CD4-positive, alpha-beta T cell treated with Interleukin-2 at 100 ng/mL for 4 hours (primary cell): ENCODE results near the gene ZNF512B.
A peak's percentile ranks its signal among the peaks of the same experiment; 100 is the strongest.

Experiments
- DNase-seq: peaks from one replicate; pipeline ENCODE4 v3.0.0-alpha.2; 2020; ENCODE audit warnings: low spot score

The ZNF512B gene, protein sequence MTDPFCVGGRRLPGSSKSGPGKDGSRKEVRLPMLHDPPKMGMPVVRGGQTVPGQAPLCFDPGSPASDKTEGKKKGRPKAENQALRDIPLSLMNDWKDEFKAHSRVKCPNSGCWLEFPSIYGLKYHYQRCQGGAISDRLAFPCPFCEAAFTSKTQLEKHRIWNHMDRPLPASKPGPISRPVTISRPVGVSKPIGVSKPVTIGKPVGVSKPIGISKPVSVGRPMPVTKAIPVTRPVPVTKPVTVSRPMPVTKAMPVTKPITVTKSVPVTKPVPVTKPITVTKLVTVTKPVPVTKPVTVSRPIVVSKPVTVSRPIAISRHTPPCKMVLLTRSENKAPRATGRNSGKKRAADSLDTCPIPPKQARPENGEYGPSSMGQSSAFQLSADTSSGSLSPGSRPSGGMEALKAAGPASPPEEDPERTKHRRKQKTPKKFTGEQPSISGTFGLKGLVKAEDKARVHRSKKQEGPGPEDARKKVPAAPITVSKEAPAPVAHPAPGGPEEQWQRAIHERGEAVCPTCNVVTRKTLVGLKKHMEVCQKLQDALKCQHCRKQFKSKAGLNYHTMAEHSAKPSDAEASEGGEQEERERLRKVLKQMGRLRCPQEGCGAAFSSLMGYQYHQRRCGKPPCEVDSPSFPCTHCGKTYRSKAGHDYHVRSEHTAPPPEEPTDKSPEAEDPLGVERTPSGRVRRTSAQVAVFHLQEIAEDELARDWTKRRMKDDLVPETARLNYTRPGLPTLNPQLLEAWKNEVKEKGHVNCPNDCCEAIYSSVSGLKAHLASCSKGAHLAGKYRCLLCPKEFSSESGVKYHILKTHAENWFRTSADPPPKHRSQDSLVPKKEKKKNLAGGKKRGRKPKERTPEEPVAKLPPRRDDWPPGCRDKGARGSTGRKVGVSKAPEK

DNA sequence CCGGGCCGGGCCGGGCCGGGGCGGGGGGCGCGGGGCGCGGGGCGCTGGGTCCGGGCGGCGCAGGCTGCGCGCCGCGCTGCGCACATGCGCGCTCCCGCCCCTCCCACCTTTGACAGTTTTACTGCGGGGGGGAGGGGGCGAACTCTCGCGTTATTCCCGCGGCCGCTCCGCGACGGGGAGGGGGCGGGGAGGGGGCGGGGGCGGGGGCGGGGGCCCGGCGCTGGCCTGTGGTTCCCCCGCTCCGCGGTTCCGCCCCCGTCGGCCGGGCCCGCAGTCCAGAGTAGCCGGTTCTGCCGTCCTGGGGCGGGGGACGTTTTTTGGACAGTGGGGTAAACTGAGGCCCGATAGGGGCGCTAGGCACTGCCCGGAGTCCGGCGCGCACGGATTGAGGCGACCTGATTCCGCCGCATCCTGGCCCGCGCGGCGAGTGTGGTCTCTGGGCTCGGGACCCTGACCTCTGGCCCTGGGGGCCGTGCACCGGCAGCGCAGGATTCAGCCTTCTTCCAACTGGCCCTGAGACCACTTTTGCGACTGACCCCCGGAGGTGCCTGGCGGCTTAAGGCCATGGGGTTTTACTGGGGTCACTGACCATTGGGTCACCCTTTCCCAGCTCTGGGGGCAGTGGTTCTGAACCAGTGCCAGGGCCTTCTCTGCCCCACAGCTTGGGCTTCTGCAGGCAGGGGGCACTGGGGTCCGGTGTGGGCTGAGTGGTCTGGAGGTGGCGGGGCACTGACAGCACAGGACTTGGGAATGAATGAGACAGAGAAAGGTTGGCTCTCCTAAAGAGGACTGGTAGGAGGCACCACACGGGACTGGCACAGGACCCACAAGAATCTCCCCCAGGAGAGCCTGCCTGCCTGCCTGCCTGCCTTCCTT, at the start of gene ZNF512B:
ZNF512B (minus strand) TSS at position 93 of the 876 bp plus-strand sequence. CDS start 1,980 bp downstream, outside the sequence.
- DNase-seq = peak; percentile 61

DNA sequence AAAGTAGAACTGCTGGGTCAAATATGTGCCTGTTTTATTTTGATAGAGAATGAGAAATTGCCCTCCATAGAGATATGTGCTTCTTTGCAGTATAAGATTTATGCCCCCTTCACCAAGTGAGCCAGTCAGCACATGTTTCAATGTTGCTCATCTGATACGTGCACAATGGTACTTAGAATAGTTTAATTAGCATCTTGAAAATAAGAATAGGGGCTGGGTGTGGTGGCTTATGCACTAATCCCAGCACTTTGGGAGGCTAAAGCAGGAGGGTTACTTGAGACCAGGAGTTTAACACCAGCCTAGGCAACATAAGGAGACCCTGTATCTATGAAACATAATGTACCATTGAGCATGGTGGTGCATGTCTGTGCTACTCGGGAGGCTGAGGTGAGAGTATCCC, 45.9 kb upstream of the ZNF512B start:
- no peak for DNase-seq

DNA sequence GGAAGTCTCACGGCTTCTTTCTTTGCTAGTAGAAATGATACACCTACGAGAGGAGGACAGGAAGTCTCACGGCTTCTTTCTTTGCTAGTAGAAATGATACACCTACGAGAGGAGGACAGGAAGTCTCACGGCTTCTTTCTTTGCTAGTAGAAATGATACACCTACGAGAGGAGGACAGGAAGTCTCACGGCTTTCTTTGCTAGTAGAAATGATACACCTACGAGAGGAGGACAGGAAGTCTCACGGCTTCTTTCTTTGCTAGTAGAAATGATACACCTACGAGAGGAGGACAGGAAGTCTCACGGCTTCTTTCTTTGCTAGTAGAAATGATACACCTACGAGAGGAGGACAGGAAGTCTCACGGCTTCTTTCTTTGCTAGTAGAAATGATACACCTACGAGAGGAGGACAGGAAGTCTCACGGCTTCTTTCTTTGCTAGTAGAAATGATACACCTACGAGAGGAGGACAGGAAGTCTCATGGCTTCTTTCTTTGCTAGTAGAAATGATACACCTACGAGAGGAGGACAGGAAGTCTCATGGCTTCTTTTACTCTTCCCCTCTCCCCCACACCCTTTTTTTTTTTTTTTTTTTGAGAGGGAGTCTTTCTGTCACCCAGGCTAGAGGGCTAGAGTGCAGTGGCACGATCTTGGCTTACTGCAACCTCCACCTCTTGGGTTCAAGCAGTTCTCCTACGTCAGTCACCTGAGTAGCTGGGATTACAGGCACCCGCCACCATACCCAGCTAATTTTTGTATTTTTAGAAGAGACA, 42.8 kb upstream of the ZNF512B start:
- DNase-seq = peak; percentile 37

DNA sequence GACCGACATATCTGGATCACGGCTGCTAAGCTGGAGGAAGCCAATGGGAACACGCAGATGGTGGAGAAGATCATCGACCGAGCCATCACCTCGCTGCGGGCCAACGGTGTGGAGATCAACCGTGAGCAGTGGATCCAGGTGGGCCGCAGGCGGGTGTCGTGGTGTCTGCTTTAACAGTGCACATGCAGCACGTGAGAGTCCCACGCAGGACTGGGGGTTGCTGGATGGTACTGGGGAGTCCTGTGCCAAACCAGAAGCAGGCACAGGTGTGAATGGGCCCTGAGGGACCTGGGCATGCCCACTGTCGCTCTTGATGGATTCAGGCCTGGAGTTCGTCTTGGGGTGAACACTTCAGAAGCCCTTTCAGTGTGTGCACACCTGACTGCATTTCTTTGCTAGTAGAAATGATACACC, 41.6 kb upstream of the ZNF512B start:
- no peak for DNase-seq

DNA sequence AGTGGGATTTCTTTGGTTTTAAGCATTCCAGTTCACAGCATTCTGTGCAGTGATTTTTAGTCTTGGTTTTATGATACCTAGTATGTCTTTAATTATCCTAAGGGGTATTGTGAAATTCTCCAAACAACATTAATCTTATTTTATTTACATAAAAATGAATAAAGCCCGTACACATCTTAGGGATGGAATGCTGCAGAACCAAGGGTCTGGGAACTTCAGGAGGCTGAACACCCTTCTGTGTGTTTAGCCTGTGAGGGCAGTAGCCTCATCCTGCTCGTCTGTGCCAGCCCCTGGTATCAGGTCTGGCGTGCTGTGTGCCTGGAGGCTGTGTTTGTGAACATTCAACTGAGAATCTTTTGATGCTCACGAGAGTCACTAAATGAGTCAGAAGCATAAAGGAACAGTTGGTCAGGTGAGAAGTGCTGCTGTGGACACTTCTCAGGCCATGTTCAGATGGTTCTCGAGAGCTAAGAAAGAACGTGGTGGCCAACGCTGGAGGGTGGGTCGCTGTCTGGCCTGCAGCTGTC, 41.0 kb upstream of the ZNF512B start:
- DNase-seq = no peak

DNA sequence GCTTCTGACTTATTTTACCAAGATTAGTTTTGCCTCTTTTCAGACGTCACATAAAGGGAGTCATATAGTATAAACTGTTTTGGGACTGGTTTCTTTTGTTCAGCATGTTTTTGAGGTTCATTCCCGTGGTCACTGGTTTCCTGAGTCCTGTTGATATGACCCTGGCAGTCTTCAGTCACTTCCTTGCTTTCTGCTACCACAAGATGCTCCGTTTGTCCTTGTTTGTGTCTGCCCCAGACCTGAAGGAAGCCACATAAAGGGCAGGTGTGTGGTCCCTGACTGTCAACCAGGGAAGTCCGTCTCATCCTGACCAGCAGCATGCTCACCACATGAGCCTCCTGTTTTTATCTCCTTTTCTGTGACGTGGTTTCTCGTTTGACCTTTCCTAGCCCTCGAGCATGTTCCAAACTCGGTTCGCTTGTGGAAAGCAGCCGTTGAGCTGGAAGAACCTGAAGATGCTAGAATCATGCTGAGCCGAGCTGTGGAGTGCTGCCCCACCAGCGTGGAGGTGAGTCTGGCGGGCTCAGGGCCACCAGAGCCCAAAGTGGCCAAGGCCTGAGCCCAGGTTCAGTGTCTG, 40.2 kb upstream of the ZNF512B start:
- no peak for DNase-seq

DNA sequence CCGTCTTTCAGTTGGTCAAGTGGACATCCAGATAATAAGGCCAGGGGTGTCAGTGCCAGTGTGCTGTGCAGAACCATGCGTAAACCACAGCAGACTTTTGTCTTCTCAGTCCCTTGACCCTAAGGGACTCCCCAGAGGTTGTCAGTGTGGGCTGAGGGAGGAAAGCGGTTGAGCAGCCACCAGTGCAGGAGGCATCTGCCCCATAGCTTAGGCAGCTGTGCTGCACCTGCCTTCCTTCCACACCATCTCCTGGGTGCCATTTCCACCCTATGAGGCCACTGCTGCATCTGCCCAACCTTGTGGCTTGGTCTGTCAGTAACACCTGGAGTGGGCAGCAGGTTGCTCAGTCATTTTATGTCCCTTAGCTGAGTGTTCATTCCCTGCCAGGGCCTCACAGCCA, 37.2 kb upstream of the ZNF512B start:
- no peak for DNase-seq

DNA sequence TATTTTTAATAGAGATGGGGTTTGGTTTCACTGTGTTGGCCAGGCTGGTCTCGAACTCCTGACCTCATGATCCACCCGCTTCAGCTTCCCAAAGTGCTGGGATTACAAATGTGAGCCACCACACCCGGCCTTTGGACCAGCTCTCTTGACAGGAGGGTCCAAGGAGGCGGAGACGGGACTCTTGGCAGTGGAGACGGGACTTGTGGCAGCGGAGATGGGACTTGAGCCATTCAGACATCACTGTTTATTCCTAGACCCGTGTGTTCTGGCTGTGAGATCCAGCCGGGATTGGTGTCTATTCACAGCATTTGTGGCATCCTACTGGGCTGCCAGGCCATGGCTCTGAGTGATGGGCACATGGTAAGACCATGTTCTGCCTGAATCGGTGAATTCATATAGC, 36.8 kb upstream of the ZNF512B start:
- DNase-seq = no peak

DNA sequence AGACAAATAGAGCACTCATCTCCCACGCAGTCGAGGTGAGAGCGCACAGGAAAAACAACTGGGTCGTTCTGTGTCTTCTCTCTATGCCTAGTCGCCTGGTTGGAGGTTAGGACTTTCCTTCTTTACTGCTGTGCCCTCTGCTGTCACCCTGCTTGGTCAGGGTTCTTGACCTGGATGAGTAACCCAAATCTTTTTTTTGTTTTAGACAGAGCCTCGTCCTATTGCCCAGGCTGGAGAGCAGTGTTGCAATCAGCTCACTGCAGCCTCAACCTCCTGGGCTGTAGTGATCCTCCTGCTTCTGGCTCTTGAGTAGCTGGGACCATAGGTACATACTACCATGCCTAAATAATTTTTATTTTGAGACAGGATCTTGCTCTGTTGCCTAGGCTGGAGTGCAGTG, 35.7 kb upstream of the ZNF512B start:
- no peak for DNase-seq

DNA sequence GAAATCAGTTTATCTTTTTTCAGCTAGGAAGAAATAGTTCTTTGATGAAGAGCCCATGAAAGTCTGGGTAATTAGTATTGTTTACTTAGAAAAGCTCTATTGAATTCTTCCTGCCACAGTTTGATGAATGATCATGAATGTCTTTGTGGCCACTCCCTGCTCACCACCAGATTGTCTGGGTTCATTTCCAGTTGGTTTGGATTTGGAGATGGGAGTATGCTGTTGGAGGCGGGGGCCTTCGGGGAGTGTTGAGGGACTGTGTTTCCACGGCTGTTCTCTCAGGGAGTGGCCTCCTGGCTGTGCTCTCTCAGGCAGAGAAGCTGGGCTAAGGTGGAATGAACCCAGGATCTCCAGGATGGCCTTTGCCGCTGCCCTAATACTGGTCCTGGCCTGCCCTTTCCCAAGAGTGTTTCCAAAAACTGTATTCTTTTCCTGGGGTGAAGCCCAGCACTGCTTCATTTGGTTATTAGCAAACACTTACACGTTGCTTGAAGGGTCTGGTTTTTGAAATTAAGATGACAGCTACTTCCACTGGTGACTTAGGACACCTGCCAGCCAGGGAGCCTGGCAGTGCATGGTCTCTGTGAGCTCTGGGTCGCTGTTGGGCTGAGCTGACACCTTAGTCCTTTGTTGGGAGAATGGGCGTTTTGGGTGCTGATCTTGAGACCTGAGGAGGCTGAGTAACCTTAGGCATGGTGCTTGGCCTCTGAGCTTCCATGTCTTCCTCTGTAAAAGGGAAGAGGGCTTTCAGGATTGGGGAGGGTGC, 34.4 kb upstream of the ZNF512B start:
- DNase-seq = no peak

DNA sequence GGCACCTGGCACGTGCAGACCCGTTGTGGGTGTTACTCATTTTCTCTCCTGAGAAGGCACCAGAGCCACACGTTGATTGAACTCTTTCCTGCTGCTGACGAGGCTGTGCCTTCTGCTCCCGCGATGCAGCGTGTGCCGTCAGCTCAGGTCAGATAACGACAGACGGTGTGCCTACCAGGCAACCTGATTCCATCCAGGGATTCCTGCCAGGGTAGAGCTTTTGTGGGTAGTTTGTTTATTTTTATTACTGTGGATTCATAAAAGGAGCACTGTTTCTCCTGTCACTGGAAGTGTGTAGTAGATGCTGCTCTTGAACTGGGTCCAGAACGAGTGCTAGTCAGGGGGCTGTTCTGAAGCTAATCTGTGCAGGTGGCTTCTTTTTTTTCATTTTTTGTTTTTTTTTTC, 31.9 kb upstream of the ZNF512B start:
- DNase-seq = no peak

DNA sequence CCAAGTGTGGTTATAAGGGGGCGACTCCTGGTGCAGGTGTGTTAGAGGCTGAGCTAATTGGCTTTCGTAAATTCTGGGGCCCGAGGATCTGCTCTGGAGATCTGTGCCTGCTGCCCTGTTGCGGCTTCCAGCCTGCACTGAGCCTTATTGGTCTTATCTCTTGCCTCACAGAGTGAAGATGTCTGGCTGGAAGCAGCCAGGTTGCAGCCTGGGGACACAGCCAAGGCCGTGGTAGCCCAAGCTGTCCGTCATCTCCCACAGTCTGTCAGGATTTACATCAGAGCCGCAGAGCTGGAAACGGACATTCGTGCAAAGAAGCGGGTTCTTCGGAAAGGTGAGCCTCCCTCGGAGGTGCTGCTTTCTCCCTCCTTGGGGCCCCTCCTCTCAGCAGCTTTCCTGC, 31.2 kb upstream of the ZNF512B start:
- no peak for DNase-seq

DNA sequence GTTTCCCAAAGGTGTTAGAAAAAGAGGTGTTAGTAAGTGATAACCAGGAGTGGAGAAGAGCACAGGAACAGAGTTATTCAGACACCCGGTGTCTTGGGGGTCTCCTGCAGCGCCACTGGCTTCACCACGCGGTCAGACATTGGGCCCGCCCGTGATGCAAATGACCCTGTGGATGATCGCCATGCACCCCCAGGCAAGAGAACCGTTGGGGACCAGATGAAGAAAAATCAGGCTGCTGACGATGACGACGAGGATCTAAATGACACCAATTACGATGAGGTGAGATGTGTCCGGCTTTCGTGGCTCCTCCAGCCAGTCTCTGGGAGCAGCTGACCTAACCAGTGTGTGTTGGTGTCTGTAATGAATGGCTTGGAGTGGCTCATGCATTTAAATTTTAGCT, 13.2 kb upstream of the ZNF512B start:
- DNase-seq = no peak

DNA sequence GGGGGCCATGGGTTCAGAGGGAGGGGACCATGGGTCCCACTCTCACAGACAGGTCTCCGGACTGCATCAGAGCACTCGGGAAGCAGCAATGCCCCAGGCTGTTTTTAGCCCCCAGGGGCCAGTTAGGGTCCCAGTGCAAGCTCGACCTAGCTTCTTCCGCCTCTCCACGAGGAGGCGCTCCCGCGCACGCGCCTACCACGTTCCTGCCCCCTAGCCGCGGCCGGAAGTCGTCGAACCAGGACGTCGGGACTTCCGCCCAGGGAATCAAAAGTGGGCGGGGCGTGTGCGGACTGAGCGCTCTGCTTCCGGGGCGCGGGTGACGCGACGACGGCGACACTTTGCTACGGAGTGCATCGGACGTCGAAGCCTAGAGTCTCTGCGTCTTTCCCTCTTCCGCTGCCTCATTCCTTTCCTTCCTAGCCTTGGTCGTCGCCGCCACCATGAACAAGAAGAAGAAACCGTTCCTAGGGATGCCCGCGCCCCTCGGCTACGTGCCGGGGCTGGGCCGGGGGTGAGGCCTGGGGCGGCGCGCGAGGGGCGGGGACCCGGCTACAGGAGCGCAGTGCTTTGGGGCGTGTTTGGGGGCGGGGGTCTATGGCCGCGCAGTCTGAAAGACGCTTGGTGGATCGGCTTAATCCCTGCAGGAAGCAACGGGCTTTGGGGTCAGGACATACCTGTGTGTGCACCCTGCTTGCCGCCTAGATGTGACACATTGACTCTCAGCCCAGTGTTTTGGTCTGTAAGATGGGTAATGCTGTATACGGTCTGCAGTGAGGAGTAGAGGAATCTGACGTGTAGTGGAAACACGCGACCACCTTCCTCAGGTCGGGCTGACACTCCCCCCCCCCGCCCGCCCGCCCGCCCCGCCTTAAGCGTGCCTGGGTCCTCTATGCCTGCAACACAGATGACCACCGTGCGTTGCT, 11.3 kb upstream of the ZNF512B start, which contains the start of gene PRPF6:
PRPF6 (plus strand) TSS at position 327 of the 923 bp plus-strand sequence; CDS start at position 441, 114 bp downstream.
- peak; percentile 94 for DNase-seq

DNA sequence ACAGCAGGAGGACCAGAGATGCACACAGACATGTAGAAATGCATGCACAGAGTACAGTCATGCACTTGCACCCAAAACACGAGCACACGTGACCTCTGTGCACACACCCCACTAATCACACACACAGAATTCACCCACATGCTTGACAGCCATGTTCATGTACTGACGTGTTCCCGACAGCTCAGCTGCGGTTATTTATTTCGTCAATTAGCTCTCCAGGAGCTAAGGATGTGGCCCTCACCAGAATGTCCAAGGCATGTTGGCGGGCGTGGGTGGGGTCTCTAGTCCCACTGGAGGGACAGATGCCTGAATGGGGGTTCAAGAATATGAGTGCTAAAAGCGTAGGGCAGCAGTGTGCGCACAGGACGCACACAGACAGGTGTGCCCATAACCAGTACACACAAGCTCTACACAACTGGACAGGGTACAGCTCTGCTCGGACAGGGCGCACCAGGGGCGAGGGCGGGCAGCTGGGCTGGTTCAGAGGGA, 10.6 kb upstream of the ZNF512B start:
- DNase-seq = peak; percentile 50

DNA sequence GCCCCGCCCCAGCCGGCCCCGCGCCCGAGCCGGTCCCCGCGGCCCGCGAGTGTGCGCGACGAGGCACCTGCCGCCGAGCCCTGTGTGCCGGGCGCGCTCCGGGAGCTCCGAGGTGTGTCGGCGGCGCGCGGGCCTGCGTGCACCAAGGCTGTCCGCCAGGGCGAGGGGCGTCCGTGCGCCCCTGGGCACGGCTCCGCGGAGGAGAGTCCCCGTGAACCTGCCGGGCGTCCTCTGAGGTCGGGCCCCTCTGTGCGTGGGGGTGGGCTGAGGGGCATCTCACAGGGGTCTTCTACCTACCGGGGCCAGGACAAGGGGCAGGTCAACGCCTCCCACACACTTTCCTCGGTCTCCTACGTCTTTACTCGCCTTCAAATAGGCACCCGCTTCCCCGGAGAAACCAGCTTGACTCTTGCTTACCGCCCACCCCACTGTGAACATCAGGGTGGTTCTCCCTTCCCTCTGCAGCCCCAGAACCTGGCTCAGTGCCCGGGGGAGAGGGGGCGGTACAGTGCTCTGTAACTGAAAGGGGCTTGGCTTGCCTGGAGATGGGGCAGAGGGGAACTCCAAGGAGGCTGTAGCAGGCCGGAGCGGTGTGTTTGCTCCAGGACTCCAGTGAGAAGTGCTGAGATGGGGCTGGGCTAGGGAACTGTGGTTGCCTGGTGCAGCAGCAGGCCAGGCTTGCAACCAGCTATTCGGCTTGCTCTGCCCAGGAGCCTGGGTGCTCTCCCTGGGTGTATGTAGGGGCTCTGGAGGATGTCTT, 10.0 kb upstream of the ZNF512B start, which contains the start of gene SAMD10:
SAMD10 (minus strand) TSS at position 86 of the 760 bp plus-strand sequence. CDS start 175 bp downstream, outside the sequence.
- peak; percentile 54 for DNase-seq

DNA sequence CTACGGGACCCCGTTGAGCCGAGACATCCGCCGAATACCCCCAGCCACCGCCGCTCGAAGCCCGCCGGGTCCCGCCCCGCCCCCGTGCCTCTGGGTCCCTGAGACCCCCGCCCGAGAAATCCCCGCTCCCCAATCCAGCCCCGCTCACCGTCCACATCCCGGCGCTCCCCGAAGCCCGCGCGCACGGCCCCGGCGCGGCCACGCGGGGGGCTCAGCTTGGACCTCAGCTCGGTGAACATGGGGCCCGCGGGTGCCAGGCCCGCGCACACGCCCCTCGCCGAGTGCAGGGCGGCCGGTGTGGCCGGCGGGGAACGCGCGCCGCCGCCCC, 9.5 kb upstream of the ZNF512B start:
- no peak for DNase-seq
